GM21825 (cell line): ENCODE data around the gene SYT2.
"Not testable (repeated sequence)": the region's sequence is repeated elsewhere in the genome, so short reads cannot be mapped to it uniquely, and the experiment has no call there.

Experiments used
- ATAC-seq: cut with Tn5 transposase; IDR thresholded peaks from one replicate; pipeline ENCODE4 v1.9.1; 2021; ENCODE audit warnings: mild to moderate bottlenecking, moderate library complexity; ENCODE audit not compliant: unreplicated experiment

The SYT2 gene

GRCh38 chr1:202644219-202645096 is 65.8 kb downstream of the SYT2 start:
- ATAC-seq = no peak

DNA sequence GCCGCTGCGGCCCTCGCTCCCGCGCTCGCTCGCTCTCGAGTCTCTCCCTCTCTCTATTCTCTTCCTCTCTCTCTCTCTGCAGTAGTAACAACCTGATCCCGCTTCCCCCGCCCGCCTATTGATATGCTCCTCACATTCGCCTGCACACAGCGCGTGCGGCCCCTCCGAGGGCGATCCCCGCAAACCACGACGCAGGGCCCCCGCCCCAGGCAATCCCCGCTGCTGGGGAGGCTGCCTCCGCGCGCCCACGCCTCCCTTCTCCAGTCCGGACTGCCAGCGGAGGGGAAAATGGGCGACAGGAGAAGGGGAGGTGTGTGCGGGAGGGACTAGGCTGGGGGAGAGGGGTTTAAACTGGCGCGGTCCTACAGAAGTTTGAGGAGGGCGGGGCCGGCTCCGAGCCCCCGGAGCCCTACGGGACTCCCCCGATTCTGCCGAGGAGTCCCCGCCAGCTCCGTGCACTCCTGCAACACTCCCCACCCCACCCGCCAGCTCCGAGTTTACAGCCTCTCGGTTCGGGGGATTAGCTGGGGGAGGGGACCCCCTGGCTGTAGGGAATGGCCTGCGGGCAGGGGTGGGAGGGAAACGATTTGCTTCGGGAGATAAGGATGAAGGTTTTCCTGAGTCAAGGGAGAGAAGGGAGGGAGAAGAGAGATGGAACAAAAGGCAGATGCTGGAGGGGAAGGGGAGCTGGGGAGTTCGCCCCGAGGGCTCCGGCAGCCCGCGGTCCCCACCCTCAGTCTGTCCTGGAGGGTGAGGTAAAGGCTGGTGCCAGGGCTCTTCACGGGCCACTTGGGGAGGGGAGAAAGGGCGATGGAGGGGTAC is 66.6 kb downstream of the SYT2 start:
- ATAC-seq = no peak

GRCh38 chr1:202642619-202643291 is 67.5 kb downstream of the SYT2 start:
- ATAC-seq = no peak

DNA sequence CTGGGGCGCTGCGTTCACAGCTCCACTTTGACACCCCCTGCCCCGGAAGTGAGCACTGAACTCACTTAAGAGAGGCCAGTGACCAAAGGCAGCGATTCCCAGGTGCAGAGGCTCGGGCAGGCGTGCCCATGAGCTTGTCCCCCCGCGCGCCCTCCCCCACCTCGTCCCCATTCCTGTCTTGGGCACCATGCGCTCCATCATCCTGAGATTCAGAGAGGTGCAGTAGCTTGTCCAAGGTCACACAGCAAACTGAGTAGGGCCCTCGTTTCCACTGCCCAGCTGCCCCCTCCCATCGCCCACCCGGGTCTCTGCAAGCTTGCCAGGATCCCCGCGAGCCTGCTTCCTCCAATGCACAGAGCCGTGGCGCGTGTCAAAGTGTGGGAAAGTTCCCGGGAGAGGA is 68.0 kb downstream of the SYT2 start:
- ATAC-seq = no peak

DNA sequence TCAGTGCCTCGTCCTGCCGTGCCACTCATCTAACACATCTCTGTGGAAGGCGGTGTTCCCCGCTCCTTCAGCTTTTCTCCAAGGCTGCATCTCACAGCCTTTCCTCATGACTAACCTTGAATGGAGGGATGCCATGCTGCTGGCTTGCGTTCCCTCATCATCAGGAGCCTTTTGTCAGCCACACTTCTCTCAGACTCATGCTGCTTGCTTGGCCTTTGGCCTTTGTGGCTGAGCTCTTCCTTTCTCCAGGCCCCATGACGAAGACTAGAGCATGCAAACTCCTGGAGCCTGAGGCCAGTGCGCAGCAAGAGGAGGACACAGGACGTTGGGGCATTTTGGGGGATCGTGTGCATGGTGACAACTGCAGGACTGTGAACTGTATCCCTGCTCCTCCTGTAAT is 70.8 kb downstream of the SYT2 start:
- ATAC-seq = no peak

DNA sequence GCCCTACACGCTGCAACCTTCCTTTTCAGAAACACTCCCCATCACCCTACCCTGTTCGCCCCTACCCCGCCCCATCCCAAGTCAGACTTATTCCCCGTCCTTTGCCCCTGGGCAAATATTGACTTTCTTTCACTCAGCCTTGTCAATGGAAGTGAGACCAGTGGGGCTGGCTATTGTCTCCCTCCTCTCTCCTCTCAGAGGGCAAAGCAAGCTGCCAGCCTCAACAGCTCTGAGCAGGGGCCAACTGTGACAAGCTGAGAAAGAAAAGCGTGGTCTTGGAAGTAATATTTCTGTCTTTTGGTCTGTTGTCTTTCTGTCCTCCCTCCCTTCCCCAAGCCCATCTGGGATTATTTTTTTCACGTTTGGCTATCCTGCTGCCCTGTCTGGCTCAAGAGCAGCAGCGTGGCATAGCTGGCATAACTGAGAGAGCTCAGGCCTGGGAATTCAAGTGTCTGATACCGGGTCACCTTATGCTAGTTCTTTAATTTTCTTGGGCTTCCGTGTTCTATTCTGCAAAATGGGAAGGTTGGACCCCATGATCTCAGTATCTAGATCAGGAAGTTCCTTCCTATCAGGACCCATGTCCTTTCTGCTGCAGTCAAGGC is 71.5 kb downstream of the SYT2 start:
- not testable (repeated sequence) for ATAC-seq

DNA sequence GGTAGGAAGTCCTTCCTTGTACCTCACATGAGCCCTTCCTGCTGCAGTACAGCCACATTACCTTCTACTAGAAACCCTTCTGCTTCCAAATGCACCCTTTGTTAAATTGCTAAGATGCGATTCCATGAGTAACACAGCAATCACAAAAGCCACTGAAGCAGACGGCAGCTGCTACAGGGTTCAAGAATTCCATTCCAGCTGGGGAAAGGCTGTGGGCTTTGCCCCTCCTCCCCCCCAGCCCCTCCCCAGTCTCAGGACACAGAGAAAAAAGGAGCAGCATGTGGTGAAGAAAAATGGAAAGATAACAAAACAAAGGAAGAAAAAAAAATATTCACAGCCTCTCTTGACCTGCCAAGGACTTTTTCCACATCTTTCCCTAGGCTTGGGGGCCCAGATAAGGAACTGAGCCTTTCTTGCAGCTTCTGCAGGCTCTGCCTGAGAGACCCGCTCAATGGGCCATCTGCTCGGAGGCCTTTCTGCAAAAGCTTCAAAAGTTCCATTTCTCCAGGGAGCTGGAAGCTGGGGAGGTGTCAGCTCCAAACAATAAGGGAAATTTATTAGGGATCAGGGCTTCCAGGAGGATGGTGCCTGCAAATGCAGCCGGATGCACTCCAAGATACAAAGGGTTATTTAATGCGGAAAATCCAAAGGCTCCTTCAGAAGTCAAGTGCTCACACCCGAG is 72.1 kb downstream of the SYT2 start:
- ATAC-seq = no peak

DNA sequence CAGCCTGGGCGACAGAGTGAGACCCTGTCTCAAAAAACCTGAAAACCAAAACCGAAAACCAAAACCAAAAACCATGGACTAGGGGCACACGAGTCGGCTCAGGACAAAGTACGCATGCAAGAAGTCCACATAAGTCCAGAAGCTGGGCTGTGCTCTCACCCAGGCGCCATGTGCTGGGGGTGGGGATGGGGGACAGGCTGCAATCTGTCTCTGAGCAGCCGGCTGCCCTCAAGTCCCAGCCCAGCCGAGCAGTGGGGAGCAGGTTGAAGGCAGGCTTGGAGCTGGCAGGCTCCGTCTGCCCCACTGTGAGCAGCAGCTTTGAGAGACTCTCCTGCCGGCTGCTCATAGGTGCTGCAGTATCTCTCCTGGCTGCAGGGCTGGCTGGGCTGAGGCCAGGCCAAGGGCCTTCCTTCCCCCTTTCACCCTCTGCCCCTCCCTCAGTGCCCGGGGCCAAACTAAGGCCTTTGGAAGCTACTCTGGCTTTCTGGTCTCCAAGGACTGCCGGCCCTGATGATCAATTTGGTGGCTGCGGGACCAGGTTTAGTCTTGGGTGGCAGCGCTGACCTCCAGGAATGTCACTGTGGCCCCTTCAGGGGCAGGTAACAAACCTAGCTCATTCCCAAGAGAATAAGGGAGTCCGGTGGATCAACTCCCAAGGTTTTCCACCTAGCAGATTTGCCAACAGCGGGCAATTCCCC is 72.8 kb downstream of the SYT2 start:
- not testable (repeated sequence) for ATAC-seq

DNA sequence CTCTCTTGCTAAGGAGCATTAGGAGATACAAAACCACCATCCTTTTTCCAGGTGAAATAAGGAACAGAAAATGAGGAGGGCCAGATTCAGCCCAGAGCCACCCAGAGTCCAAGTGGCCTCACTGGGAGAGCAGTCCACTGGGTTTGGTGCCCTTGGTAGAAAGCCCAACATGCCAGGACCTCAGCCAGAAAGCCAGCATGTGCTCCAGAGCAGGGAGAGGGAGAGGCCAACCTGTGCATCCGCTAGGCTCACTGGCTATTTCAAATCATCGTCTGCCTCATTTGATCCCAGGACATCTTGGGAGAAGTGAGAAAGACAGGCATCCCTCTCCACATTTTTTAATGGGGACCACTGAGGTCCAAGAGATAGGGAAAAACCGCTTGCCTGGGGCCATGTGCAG is 74.1 kb downstream of the SYT2 start:
- not testable (repeated sequence) for ATAC-seq

- no peak for ATAC-seq
Observed at GRCh38 chr1:202632241-202632640, 78.0 kb downstream of the SYT2 start.

- no peak for ATAC-seq
Observed at GRCh38 chr1:202631076-202631923, 79.0 kb downstream of the SYT2 start.

DNA sequence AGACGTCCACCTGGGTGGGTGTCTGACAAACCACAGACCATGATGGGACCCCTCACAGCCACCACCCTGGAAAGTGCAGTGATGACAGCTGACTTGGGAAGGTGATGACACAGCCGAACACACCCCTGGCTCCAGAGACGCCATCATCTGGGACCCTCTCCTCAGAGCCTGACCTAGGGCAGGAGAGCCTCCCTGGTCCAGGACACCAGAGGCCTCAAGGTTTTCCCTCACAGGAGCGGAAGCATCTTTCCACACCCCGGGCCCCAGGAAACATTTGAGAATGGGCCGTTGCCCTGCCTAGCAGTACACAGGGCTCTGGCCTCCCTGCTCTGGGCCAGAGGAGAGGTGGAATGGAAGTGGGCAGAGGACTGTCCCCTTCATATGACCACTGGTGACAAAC is 79.7 kb downstream of the SYT2 start:
- ATAC-seq = no peak

- ATAC-seq = not testable (repeated sequence)
Observed at GRCh38 chr1:202630096-202630495, 80.2 kb downstream of the SYT2 start.

GRCh38 chr1:202629257-202629811 is 80.9 kb downstream of the SYT2 start:
- peak; percentile 55 for ATAC-seq

- ATAC-seq = no peak
Observed at GRCh38 chr1:202628646-202629215, 81.5 kb downstream of the SYT2 start.

GRCh38 chr1:202627841-202628565 is 82.3 kb downstream of the SYT2 start:
- no peak for ATAC-seq

DNA sequence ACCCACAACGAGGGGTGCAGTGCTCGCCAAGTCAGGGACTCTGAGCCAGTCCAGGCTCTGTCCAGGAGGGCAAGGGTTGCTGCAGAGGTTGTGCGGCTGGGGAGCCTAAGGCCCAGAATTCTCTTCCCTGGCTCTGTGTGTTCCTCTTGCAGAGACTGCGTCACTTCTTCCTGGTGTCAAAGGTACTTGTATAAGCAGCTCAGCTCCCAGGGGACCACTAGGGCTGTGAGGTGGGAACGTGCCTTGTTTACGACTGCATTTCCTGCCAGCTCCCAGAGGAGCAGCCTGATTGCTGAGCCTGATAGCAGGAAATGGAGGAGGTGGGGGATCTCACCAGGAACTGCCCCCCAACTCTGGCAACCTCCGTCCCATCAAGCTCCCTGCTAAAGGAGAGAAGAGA is 83.2 kb downstream of the SYT2 start:
- ATAC-seq = not testable (repeated sequence)
